SK-N-SH (cell line): ENCODE results near the gene CLDN15. TPM values are rescaled to one million over a fixed set of nuclear protein-coding genes. Genes with fewer than 3 reads are reported as not detected.

Source experiments
- CHD2 ChIP-seq: fragments of 150-350 bp; IDR thresholded peaks from 2 replicates; pipeline ENCODE4 v1.6.1; 2018; ENCODE audit warnings: low read length; ENCODE audit not compliant: partially characterized antibody
- CTCF ChIP-seq: fragments of 200-600 bp; sonication (generic); IDR thresholded peaks from 2 replicates; pipeline ENCODE4 v1.6.1; 2017; ENCODE audit warnings: antibody characterized with exemption, mild to moderate bottlenecking, moderate library complexity
- ELF1 ChIP-seq: IDR thresholded peaks from 2 replicates; pipeline ENCODE4 v1.4.0; 2012
- EP300 ChIP-seq, 2 experiments: IDR thresholded peaks; 2 replicates each; pipeline versions ENCODE4 v1.4.0 to v1.6.1; 2012; ENCODE audit warnings: borderline replicate concordance in 1 of 2, low read depth in 1 of 2, low read length in 1 of 2
- EZH2phosphoT487 ChIP-seq: fragments of 200-600 bp; sonication (generic); IDR thresholded peaks from 2 replicates; pipeline ENCODE4 v1.6.1; 2017; ENCODE audit warnings: low read depth, mixed run types, mild to moderate bottlenecking, antibody characterized with exemption, moderate library complexity, borderline replicate concordance
- FOSL2 ChIP-seq: IDR thresholded peaks from 2 replicates; pipeline ENCODE4 v1.4.0; 2012; ENCODE audit warnings: low read depth, mild to moderate bottlenecking, moderate library complexity, borderline replicate concordance
- FOXJ3 ChIP-seq: sonication (generic); formaldehyde crosslinking; IDR thresholded peaks from 2 replicates; pipeline ENCODE4 v1.5.1; 2020; ENCODE audit warnings: mild to moderate bottlenecking, missing genetic modification reagents
- FOXM1 ChIP-seq: IDR thresholded peaks from 2 replicates; pipeline ENCODE4 v1.4.0; 2012; ENCODE audit warnings: low read depth, mild to moderate bottlenecking
- GABPA ChIP-seq: IDR thresholded peaks from 2 replicates; pipeline ENCODE4 v1.4.0; 2012; ENCODE audit warnings: low read depth, mild to moderate bottlenecking
- IRF3 ChIP-seq: fragments of 150-350 bp; IDR thresholded peaks from 2 replicates; pipeline ENCODE4 v1.6.1; 2016; ENCODE audit warnings: mild to moderate bottlenecking, low read depth, low read length
- MEF2A ChIP-seq: IDR thresholded peaks from 2 replicates; pipeline ENCODE4 v1.4.0; 2012; ENCODE audit warnings: low read depth, borderline replicate concordance
- NRF1 ChIP-seq: IDR thresholded peaks from 2 replicates; pipeline ENCODE4 v1.6.1; 2012; ENCODE audit warnings: low read depth, mild to moderate bottlenecking, low read length
- PBX3 ChIP-seq: IDR thresholded peaks from 2 replicates; pipeline ENCODE4; 2012
- RCOR1 ChIP-seq: fragments of 150-350 bp; IDR thresholded peaks from 2 replicates; pipeline ENCODE4 v1.6.1; 2017; ENCODE audit warnings: antibody characterized with exemption, low read length
- RFX5 ChIP-seq: IDR thresholded peaks from 2 replicates; pipeline ENCODE4 v1.6.1; 2012; ENCODE audit warnings: mild to moderate bottlenecking, improper control_type of control experiment, low read length
- RXRA ChIP-seq: IDR thresholded peaks from 2 replicates; pipeline ENCODE4 v1.4.0; 2012; ENCODE audit warnings: low read depth, mild to moderate bottlenecking, borderline replicate concordance
- SMC3 ChIP-seq: IDR thresholded peaks from 2 replicates; pipeline ENCODE4 v1.6.1; 2012; ENCODE audit warnings: low read depth, low read length, improper control_type of control experiment
- TAF1 ChIP-seq: IDR thresholded peaks from 2 replicates; pipeline ENCODE4 v1.6.1; 2012; ENCODE audit warnings: low read depth, mild to moderate bottlenecking, low read length, moderate library complexity, borderline replicate concordance
- YY1 ChIP-seq: IDR thresholded peaks from 2 replicates; pipeline ENCODE4 v1.4.0; 2012; ENCODE audit warnings: low read depth, mild to moderate bottlenecking
- ZBTB33 ChIP-seq: IDR thresholded peaks from 2 replicates; pipeline ENCODE4 v1.4.0; 2012; ENCODE audit warnings: low read depth, borderline replicate concordance
- polyA plus RNA-seq, 3 experiments: library from polyadenylated mRNA; depleted of rRNA; stranded (reverse); fragments of >200 nt; gene quantifications; 2 replicates each; pipeline ENCODE4 v1.2.3, GENCODE V29; 2012

CLDN15 gene
- polyA plus RNA-seq, 1 of the 3 experiments (the other 2 are of a cell fraction) = 24.0 TPM

GRCh38 chr7:101244375-101245146 is 7.0 kb upstream of the CLDN15 start, which contains the start of gene FIS1 (continued):
- TF ChIP-seq IRF3 = no peak
- TF ChIP-seq MEF2A = no peak
- peak; percentile 78; the same call in 1 of the 2 replicates for TF ChIP-seq YY1
- no peak for TF ChIP-seq RFX5
- no peak for TF ChIP-seq EZH2phosphoT487
- peak; percentile 67 for TF ChIP-seq ELF1
- peak; percentile 79 for TF ChIP-seq CHD2
- TF ChIP-seq PBX3 = 0 out of 2 replicates have a peak, but pooled peaks have one; percentile 19
- no peak for TF ChIP-seq NRF1
- no peak for TF ChIP-seq RXRA
- peak; percentile 3; the same call in 1 of the 2 replicates for TF ChIP-seq RCOR1
- TF ChIP-seq SMC3 = peak; percentile 83; the same call in 1 of the 2 replicates
- TF ChIP-seq ZBTB33 = 0 out of 2 replicates have a peak, but pooled peaks have one; percentile 50
- TF ChIP-seq CTCF = peak; percentile 98
- TF ChIP-seq FOXM1 = no peak
- peak; percentile 94 for TF ChIP-seq GABPA
- no peak for TF ChIP-seq EP300 (IDR thresholded peaks at IDR 0.05; ENCODE audit: borderline replicate concordance in 1 of 2, low read depth in 1 of 2, low read length in 1 of 2)
- no peak for TF ChIP-seq FOSL2
- TF ChIP-seq TAF1 = peak; percentile 61
- 0 out of 2 replicates have a peak, but pooled peaks have one; percentile 39 for TF ChIP-seq FOXJ3
